Bone marrow (tissue), 2 donors: Measurements from ENCODE around the gene ZSCAN18.

Experiments used
- DNase-seq, 2 donors: peaks; one replicate each; lab custom pipeline; 2025; lab: John Stamatoyannopoulos, UW

Gene ZSCAN18

GRCh38 chr19:58044391-58044790 is 53.6 kb downstream of the ZSCAN18 start:
- DNase-seq = no peak

- no peak for DNase-seq
These were observed 55.3 kb downstream of the ZSCAN18 start for GRCh38 chr19:58042495-58043340.

DNA sequence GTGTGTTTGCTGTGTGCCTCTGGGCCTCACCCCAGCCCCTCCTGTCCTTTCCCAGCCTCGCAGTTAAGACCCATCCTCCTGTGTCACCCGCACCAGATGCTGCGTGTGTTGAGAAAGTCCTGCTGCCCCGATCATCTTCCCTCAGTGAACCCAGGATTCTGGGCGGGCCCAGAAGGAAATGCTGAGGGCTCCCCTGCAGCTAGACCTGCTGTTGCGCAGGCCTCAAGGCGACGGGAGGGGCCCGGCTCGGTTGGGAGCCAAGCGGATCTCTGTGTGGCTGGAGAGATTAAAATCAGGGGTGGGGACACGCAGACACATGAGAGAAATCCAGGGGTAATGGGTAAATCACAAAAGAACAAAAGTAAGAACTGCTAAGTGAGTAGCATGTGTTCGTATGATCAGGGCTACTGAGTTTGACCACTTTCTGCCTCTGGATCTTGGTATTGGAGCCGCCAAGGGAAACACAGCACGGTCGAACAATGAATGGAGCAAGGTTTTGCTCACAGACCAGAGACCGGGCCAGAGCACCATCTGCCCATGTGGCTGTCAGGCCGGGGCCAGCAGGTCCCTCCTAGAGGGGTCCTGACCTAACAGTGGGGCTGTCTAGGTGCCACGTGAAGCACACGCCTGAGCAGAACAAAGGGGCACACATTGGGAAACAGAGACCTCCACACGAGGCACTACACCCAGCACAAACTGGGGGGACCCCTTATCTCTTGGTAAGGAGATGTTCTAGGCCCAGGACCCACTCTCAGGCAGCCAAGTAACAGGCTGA is 57.1 kb downstream of the ZSCAN18 start:
- no peak for DNase-seq

GRCh38 chr19:58038688-58039204 is 59.3 kb downstream of the ZSCAN18 start:
- no peak for DNase-seq

GRCh38 chr19:58037927-58038687 is 59.9 kb downstream of the ZSCAN18 start:
- DNase-seq = no peak

DNA sequence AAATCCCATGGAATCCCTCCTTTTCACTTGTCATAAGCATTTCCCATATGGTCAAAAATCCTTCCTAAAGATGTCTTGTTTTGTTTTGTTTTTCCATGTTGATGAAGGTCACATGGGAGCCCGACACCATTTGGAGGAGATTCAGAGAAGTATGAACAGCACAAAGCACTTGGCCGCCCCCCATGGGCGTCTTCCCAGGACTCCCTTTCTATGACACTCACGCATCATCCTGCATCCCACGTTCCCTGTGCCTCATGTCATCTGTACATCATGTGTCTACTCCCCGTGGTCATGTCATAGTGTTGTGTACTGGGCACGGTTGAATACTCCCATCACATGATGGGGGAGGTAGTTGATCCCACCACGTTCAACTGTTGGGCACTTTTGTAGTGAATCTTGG is 62.2 kb downstream of the ZSCAN18 start:
- DNase-seq = no peak

GRCh38 chr19:58034477-58034793 is 63.6 kb downstream of the ZSCAN18 start:
- DNase-seq = no peak
